Testis (tissue), 2 donors: ENCODE results near the gene SPRED3.

Experiments
- POLR2A ChIP-seq: fragments of 450-650 bp; IDR thresholded peaks from one replicate; pipeline ENCODE4 v1.6.1; 2017; ENCODE audit warnings: antibody characterized with exemption, mild to moderate bottlenecking, moderate library complexity
- TF ChIP-seq, protein P1 (sequence below), 3 experiments: fragments of 450-650 bp in 2 of 3; fragments of 200-600 bp in 1 of 3; sonication (generic) in 1 of 3; IDR thresholded peaks; one replicate each; pipeline ENCODE4 v1.5.1; 2016 to 2019; ENCODE audit warnings: antibody characterized with exemption in 3 of 3, mild to moderate bottlenecking in 2 of 3, moderate library complexity in 1 of 3

DNA sequence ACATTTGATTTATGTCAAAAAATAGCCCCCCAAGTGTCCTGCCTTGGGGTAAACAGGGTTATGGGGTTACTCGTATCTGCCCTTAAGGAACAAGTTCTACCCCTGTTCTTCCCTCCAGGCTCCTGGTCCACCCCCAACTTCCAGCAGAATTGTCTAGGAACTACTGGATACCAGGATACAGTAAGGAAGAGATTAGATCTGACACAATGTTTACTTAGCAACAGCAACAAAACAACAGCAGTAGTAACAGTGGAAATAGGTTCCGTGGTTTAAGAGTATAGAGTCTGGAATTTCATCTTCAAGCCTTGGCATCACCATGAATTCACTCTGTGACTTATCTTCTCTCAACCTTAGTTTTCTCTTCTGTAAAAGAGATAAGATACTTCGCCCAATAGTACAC lies 12.7 kb downstream of the SPRED3 start:
- TF ChIP-seq, protein P1, sequence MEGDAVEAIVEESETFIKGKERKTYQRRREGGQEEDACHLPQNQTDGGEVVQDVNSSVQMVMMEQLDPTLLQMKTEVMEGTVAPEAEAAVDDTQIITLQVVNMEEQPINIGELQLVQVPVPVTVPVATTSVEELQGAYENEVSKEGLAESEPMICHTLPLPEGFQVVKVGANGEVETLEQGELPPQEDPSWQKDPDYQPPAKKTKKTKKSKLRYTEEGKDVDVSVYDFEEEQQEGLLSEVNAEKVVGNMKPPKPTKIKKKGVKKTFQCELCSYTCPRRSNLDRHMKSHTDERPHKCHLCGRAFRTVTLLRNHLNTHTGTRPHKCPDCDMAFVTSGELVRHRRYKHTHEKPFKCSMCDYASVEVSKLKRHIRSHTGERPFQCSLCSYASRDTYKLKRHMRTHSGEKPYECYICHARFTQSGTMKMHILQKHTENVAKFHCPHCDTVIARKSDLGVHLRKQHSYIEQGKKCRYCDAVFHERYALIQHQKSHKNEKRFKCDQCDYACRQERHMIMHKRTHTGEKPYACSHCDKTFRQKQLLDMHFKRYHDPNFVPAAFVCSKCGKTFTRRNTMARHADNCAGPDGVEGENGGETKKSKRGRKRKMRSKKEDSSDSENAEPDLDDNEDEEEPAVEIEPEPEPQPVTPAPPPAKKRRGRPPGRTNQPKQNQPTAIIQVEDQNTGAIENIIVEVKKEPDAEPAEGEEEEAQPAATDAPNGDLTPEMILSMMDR (IDR thresholded peaks at IDR 0.05), result no peak
- TF ChIP-seq POLR2A, result no peak
